Left forelimb (tissue), 1 donor: ENCODE data around the gene NLRP3.
"Not testable (repeated sequence)": the region's sequence is repeated elsewhere in the genome, so short reads cannot be mapped to it uniquely, and the experiment has no call there.

Experiments
- DNase-seq: peaks from one replicate; pipeline ENCODE4 v3.0.0-alpha.2; 2018; ENCODE audit warnings: low spot score

Gene NLRP3

GRCh38 chr1:247390996-247391395 lies 25.0 kb upstream of the NLRP3 start:
- DNase-seq: no peak

- no peak for DNase-seq
Measured at GRCh38 chr1:247392088-247392487, 23.9 kb upstream of the NLRP3 start.

GRCh38 chr1:247395075-247395474 lies 20.9 kb upstream of the NLRP3 start:
- DNase-seq: not testable (repeated sequence)

- DNase-seq: no peak
Measured at GRCh38 chr1:247400685-247401084, 15.3 kb upstream of the NLRP3 start.

GRCh38 chr1:247401310-247402119 lies 14.5 kb upstream of the NLRP3 start:
- no peak for DNase-seq

GRCh38 chr1:247402120-247402675 lies 13.8 kb upstream of the NLRP3 start:
- no peak for DNase-seq

- DNase-seq: no peak
Measured at GRCh38 chr1:247406014-247406656, 9.8 kb upstream of the NLRP3 start.

GRCh38 chr1:247407180-247407616 lies 8.8 kb upstream of the NLRP3 start:
- no peak for DNase-seq

GRCh38 chr1:247408100-247408499 lies 7.9 kb upstream of the NLRP3 start:
- no peak for DNase-seq

GRCh38 chr1:247409869-247410544 lies 6.0 kb upstream of the NLRP3 start:
- no peak for DNase-seq

GRCh38 chr1:247411621-247412327 lies 4.2 kb upstream of the NLRP3 start:
- DNase-seq: no peak

GRCh38 chr1:247417831-247418230 lies 1.9 kb downstream of the NLRP3 start:
- no peak for DNase-seq

GRCh38 chr1:247419336-247419735 lies 3.4 kb downstream of the NLRP3 start:
- no peak for DNase-seq

- no peak for DNase-seq
Measured at GRCh38 chr1:247421074-247421473, 5.1 kb downstream of the NLRP3 start.

GRCh38 chr1:247429496-247429895 lies 13.5 kb downstream of the NLRP3 start:
- no peak for DNase-seq

GRCh38 chr1:247430434-247430833 lies 14.5 kb downstream of the NLRP3 start:
- peak; percentile 5 for DNase-seq

- DNase-seq: peak; percentile 20
Measured at GRCh38 chr1:247431643-247432042, 15.7 kb downstream of the NLRP3 start.

- peak; percentile 8 for DNase-seq
Measured at GRCh38 chr1:247434005-247434404, 18.0 kb downstream of the NLRP3 start.

GRCh38 chr1:247435030-247435758 lies 19.2 kb downstream of the NLRP3 start:
- DNase-seq: peak; percentile 14

- DNase-seq: peak; percentile 26
Measured at GRCh38 chr1:247435759-247436147, 19.8 kb downstream of the NLRP3 start.
